OCI-LY3 (cell line): ENCODE results near the gene PKP3.
"Not testable (repeated sequence)": the region's sequence is repeated elsewhere in the genome, so short reads cannot be mapped to it uniquely, and the experiment has no call there.

ENCODE experiments used
- H2AFZ ChIP-seq: fragments of 200-600, 300-600 bp; shearing (Covaris generic); 2 replicates; pipeline ENCODE4 v1.6.0; 2014; ENCODE audit warnings: antibody characterized with exemption, low read depth, low read length
- H3K27ac ChIP-seq: fragments of 200-600, 300-600 bp; sonication (generic); 2 replicates; pipeline ENCODE4 v1.5.1; 2014; ENCODE audit warnings: mild to moderate bottlenecking, low read length, moderate library complexity, mixed read lengths
- H3K27me3 ChIP-seq: fragments of 200-600, 300-600 bp; sonication (generic); 2 replicates; pipeline ENCODE4 v1.6.1; 2014; ENCODE audit warnings: low read depth, low read length, mixed read lengths
- H3K36me3 ChIP-seq: fragments of 200-600, 300-600 bp; sonication (generic); replicated peaks from 2 replicates; pipeline ENCODE3; 2014; ENCODE audit warnings: low read depth, low read length, mixed read lengths
- H3K4me1 ChIP-seq: fragments of 300-600, 200-600 bp; sonication (generic); 2 replicates; pipeline ENCODE4 v1.6.1; 2014; ENCODE audit warnings: low read length, mixed read lengths
- H3K4me2 ChIP-seq: fragments of 200-600, 300-600 bp; sonication (generic); 2 replicates; pipeline ENCODE4 v1.6.1; 2014; ENCODE audit warnings: low read length, mixed read lengths
- H3K4me3 ChIP-seq: fragments of 300-600, 200-600 bp; sonication (generic); 2 replicates; pipeline ENCODE4 v1.5.1; 2014; ENCODE audit warnings: antibody characterized with exemption, mild to moderate bottlenecking, low read length, moderate library complexity
- H3K79me2 ChIP-seq: fragments of 300-600, 200-600 bp; shearing (Covaris generic); 2 replicates; pipeline ENCODE4 v1.6.1; 2014; ENCODE audit warnings: mild to moderate bottlenecking, low read length, mixed read lengths
- H3K9ac ChIP-seq: fragments of 300-600, 200-600 bp; shearing (Covaris generic); 2 replicates; pipeline ENCODE4 v1.6.0; 2014; ENCODE audit warnings: mild to moderate bottlenecking, low read length, moderate library complexity
- H3K9me3 ChIP-seq: fragments of 200-600, 300-600 bp; shearing (Covaris generic); 2 replicates; pipeline ENCODE4 v1.6.1; 2014; ENCODE audit warnings: low read length, mixed read lengths; ENCODE audit not compliant: insufficient read depth
- H4K20me1 ChIP-seq: fragments of 200-600, 300-600 bp; sonication (generic); 2 replicates; pipeline ENCODE4 v1.6.1; 2016; ENCODE audit warnings: low read length, mixed read lengths; ENCODE audit not compliant: insufficient read depth
- EZH2phosphoT487 ChIP-seq: fragments of 200-600 bp; shearing (Covaris generic); IDR thresholded peaks from 2 replicates; pipeline ENCODE4 v1.6.1; 2018; ENCODE audit warnings: antibody characterized with exemption, mixed run types, low read depth
- TF ChIP-seq, protein P1 (sequence below): fragments of 200-600, 300-600 bp; sonication (generic); IDR thresholded peaks from 2 replicates; pipeline ENCODE4 v1.5.1; 2014; ENCODE audit warnings: antibody characterized with exemption, low read length, low read depth

The PKP3 gene

DNA sequence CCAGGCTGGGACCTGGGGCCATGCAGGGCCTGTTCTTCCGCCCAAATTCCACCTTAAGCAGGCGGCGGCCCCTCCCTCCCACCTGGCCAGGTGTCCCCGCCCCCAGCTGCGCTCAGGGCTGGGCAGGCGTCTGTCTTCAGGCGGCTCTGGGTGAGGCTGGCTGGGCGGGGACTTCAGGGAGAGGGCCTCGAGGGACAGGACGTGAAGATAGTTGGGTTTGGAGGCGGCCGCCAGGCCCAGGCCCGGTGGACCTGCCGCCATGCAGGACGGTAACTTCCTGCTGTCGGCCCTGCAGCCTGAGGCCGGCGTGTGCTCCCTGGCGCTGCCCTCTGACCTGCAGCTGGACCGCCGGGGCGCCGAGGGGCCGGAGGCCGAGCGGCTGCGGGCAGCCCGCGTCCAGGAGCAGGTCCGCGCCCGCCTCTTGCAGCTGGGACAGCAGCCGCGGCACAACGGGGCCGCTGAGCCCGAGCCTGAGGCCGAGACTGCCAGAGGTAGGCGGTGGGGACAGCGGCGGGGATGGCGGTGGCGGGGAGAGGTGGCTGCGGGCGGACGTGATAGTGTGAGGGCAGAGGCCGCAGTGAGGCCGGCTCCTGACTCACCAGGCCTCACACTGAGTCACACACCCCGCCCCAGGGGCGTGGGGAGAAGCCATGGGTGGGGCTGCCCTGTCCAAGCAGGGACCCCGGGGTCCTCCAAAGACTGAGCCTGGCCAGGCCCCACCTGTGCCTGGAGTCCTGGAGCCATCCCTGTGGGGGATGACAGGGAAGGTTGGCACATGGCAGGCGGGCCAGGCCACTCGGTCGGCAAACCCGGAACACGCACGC is at the start of gene PKP3:
Gene PKP3 (plus strand): TSS at position 176 of the 824 bp plus-strand sequence. CDS start 84 bp downstream, at position 260.
- H3K4me2 ChIP-seq, result no peak within 1 kb of the TSS
- H2AFZ ChIP-seq, result no peak within 1 kb of the TSS
- H3K27me3 ChIP-seq, result 0 out of 2 replicates have a peak, but pooled peaks cover 4% of the 10 kb centered on the region
- no peak within 1 kb of the TSS for H3K4me3 ChIP-seq
- H3K27ac ChIP-seq, result no peak within 1 kb of the TSS
- no peaks in the 10 kb centered on the region for H3K79me2 ChIP-seq
- no peaks in the 10 kb centered on the region for H3K36me3 ChIP-seq
- TF ChIP-seq, protein P1, sequence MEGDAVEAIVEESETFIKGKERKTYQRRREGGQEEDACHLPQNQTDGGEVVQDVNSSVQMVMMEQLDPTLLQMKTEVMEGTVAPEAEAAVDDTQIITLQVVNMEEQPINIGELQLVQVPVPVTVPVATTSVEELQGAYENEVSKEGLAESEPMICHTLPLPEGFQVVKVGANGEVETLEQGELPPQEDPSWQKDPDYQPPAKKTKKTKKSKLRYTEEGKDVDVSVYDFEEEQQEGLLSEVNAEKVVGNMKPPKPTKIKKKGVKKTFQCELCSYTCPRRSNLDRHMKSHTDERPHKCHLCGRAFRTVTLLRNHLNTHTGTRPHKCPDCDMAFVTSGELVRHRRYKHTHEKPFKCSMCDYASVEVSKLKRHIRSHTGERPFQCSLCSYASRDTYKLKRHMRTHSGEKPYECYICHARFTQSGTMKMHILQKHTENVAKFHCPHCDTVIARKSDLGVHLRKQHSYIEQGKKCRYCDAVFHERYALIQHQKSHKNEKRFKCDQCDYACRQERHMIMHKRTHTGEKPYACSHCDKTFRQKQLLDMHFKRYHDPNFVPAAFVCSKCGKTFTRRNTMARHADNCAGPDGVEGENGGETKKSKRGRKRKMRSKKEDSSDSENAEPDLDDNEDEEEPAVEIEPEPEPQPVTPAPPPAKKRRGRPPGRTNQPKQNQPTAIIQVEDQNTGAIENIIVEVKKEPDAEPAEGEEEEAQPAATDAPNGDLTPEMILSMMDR, result no peak
- no peak for TF ChIP-seq EZH2phosphoT487
- H3K4me1 ChIP-seq, result no peaks in the 10 kb centered on the region
- no peaks in the 10 kb centered on the region for H4K20me1 ChIP-seq
- no peaks in the 10 kb centered on the region for H3K9me3 ChIP-seq
- no peak within 1 kb of the TSS for H3K9ac ChIP-seq

DNA sequence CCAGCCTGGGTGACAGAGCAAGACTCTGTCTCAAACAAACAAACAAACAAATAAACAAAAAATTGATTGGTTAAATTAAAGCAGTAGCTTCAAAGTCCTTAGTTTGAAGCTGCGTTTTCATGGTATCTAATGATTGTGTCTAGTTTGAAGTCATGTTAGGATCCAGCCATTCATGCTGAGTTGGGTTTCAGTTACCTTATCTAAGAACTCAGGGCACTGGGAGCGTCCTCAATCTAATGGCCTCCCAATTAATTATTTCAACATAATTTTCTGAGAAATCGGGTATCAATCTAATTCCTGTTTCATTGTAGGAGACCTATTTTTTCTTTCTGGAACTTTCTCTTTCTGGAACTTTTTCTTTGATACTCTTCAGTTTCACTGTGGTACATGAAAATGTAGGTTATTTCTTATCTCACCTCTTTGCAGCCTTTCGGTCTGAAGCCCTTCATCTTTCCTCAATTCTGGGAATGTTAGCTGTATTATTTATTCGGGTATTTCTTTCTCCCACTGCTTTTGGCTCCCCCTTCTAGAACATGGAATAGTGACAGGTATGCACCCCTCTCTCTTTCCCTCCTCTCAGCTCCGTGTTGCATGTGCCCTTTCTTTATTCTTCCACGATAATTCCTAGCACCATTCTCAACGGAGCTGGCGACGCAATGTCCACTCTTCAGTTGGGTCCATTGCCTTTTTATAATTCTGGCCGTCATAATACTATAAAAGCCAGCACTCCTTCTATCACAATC is 49.0 kb upstream of the PKP3 start:
- Histone ChIP-seq H3K4me2 (no peak overlapping the region), H3K36me3 (no peaks in the 10 kb centered on the region), H3K4me1 (peaks cover 20% of the 10 kb centered on the region), H3K9me3 (no peaks in the 10 kb centered on the region), H4K20me1 (no peaks in the 10 kb centered on the region), H3K27ac (no peak overlapping the region), H3K27me3 (peaks cover 11% of the 10 kb centered on the region; the same call in 1 of the 2 replicates), H3K4me3 (no peak overlapping the region), H2AFZ (no peak overlapping the region), H3K9ac (no peak overlapping the region), H3K79me2 (no peaks in the 10 kb centered on the region)
- TF ChIP-seq EZH2phosphoT487, result no peak
- TF ChIP-seq, protein P1, result no peak

GRCh38 chr11:346529-346928 is 47.5 kb upstream of the PKP3 start:
- H3K36me3 ChIP-seq, result no peaks in the 10 kb centered on the region
- no peak for TF ChIP-seq EZH2phosphoT487
- TF ChIP-seq, protein P1, result no peak
- peaks cover 5% of the 10 kb centered on the region; the same call in 1 of the 2 replicates for H3K27me3 ChIP-seq
- H3K4me1 ChIP-seq, result peaks cover 28% of the 10 kb centered on the region
- H3K27ac ChIP-seq, result no peak overlapping the region
- H3K4me3 ChIP-seq, result no peak overlapping the region
- no peak overlapping the region for H3K4me2 ChIP-seq
- H4K20me1 ChIP-seq, result no peaks in the 10 kb centered on the region
- H2AFZ ChIP-seq, result no peak overlapping the region
- no peaks in the 10 kb centered on the region for H3K9me3 ChIP-seq
- H3K9ac ChIP-seq, result no peak overlapping the region
- H3K79me2 ChIP-seq, result no peaks in the 10 kb centered on the region

- not testable (repeated sequence) for H3K27ac ChIP-seq, H3K9ac ChIP-seq
Measured at GRCh38 chr11:349270-349954, 44.6 kb upstream of the PKP3 start.

GRCh38 chr11:350033-350722 is 43.8 kb upstream of the PKP3 start:
- not testable (repeated sequence) for H3K79me2 ChIP-seq, H3K27me3 ChIP-seq, H3K36me3 ChIP-seq, H3K9me3 ChIP-seq, H4K20me1 ChIP-seq
- H2AFZ ChIP-seq, result peak overlapping the region; percentile 75
- H3K27ac ChIP-seq, result peak overlapping the region; percentile 22; the same call in 1 of the 2 replicates
- H3K9ac ChIP-seq, result peak overlapping the region; percentile 51
- H3K4me2 ChIP-seq, result peak overlapping the region; percentile 79
- peak overlapping the region; percentile 53 for H3K4me3 ChIP-seq
- peaks cover 35% of the 10 kb centered on the region for H3K4me1 ChIP-seq

More at GRCh38 chr11:349270-349954, 44.6 kb upstream of the PKP3 start:
- not testable (repeated sequence) for H2AFZ ChIP-seq, H3K79me2 ChIP-seq, H3K27me3 ChIP-seq, H3K36me3 ChIP-seq, H3K9me3 ChIP-seq, H3K4me2 ChIP-seq, H4K20me1 ChIP-seq, H3K4me3 ChIP-seq
- peaks cover 28% of the 10 kb centered on the region for H3K4me1 ChIP-seq
